Stomach (tissue), 4 donors: ENCODE data around the gene LRRC4C.

Experiments used
- CTCF ChIP-seq, 7 experiments: fragments of 450-650 bp in 4 of 7; fragments of 200-600 bp in 3 of 7; sonication (generic) in 3 of 7; IDR thresholded peaks; one replicate each; pipeline ENCODE4 v1.5.1; 2016 to 2019; ENCODE audit warnings: antibody characterized with exemption in 7 of 7, control low read depth in 2 of 7, mild to moderate bottlenecking in 1 of 7
- POLR2A ChIP-seq, 4 donors: fragments of 450-650 bp; IDR thresholded peaks; one replicate each; pipeline ENCODE4 v1.6.1; 2016; ENCODE audit warnings: antibody characterized with exemption in 4 of 4, control low read depth in 2 of 4, mild to moderate bottlenecking in 1 of 4, moderate library complexity in 1 of 4
- POLR2AphosphoS5 ChIP-seq, 3 donors: sonication (generic); formaldehyde crosslinking; IDR thresholded peaks; one replicate each; pipeline ENCODE4 v1.6.1; 2016; ENCODE audit warnings: antibody characterized with exemption in 3 of 3

- TF ChIP-seq POLR2A (IDR thresholded peaks at IDR 0.05), result no peak
- TF ChIP-seq CTCF (IDR thresholded peaks at IDR 0.05), result no peak
- TF ChIP-seq POLR2AphosphoS5 (IDR thresholded peaks at IDR 0.05), result no peak
These were observed 185.5 kb downstream of the LRRC4C start for GRCh38 chr11:41273908-41274307.
